Fibroblast of lung (primary cell): ENCODE measurements around the gene VPS37C.
"Not testable (repeated sequence)": the region's sequence is repeated elsewhere in the genome, so short reads cannot be mapped to it uniquely, and the experiment has no call there.

Source experiments
- EZH2 ChIP-seq: IDR thresholded peaks from 2 replicates; pipeline ENCODE4 v1.5.1; 2012; ENCODE audit warnings: low read length, control low read depth, mild to moderate bottlenecking; ENCODE audit errors: missing control alignments
- TF ChIP-seq, protein P1 (sequence below), 2 donors: IDR thresholded peaks in 1 of 2; conservative IDR thresholded peaks in 1 of 2; 1 replicate in 1 of 2; 2 replicates in 1 of 2; pipeline ENCODE4 v1.5.1; 2011 to 2012; ENCODE audit warnings: low read length in 2 of 2, control low read depth in 1 of 2, inconsistent platforms in 1 of 2, low read depth in 1 of 2, mild to moderate bottlenecking in 1 of 2

- TF ChIP-seq, protein P1, sequence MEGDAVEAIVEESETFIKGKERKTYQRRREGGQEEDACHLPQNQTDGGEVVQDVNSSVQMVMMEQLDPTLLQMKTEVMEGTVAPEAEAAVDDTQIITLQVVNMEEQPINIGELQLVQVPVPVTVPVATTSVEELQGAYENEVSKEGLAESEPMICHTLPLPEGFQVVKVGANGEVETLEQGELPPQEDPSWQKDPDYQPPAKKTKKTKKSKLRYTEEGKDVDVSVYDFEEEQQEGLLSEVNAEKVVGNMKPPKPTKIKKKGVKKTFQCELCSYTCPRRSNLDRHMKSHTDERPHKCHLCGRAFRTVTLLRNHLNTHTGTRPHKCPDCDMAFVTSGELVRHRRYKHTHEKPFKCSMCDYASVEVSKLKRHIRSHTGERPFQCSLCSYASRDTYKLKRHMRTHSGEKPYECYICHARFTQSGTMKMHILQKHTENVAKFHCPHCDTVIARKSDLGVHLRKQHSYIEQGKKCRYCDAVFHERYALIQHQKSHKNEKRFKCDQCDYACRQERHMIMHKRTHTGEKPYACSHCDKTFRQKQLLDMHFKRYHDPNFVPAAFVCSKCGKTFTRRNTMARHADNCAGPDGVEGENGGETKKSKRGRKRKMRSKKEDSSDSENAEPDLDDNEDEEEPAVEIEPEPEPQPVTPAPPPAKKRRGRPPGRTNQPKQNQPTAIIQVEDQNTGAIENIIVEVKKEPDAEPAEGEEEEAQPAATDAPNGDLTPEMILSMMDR (conservative IDR thresholded peaks at IDR 0.05 in 1 of 2, IDR thresholded peaks at IDR 0.05 in 1 of 2; ENCODE audit: low read depth in 1 of 2, low read length in 2 of 2), result not testable (repeated sequence)
- TF ChIP-seq EZH2, result not testable (repeated sequence)
Observed at GRCh38 chr11:61166331-61166730, 5.1 kb upstream of the VPS37C start.
